Parathyroid adenoma (tissue), 2 donors: ENCODE results near the gene MTFR1L.
A peak's percentile ranks its signal among the peaks of the same experiment; 100 is the strongest.

ENCODE experiments used
- H2AFZ ChIP-seq: fragments of 300-600 bp; sonication (generic); one replicate; pipeline ENCODE4 v1.7.0; 2017; ENCODE audit warnings: antibody characterized with exemption, mild to moderate bottlenecking
- H3K27ac ChIP-seq: fragments of 300-600 bp; sonication (generic); one replicate; pipeline ENCODE4 v1.7.0; 2017
- H3K27me3 ChIP-seq: fragments of 300-600 bp; sonication (generic); one replicate; pipeline ENCODE4 v1.7.0; 2017; ENCODE audit warnings: low read length; ENCODE audit not compliant: control insufficient read depth, insufficient read depth
- H3K36me3 ChIP-seq: fragments of 300-600 bp; sonication (generic); one replicate; pipeline ENCODE4 v1.7.0; 2017; ENCODE audit warnings: low read length; ENCODE audit not compliant: control insufficient read depth, insufficient read depth
- H3K4me1 ChIP-seq: fragments of 300-600 bp; sonication (generic); one replicate; pipeline ENCODE4 v1.7.0; 2017; ENCODE audit warnings: control low read depth
- H3K4me2 ChIP-seq: fragments of 300-600 bp; sonication (generic); one replicate; pipeline ENCODE4 v1.7.0; 2017; ENCODE audit warnings: low read length
- H3K4me3 ChIP-seq: fragments of 300-600 bp; sonication (generic); one replicate; pipeline ENCODE4 v1.7.0; 2017; ENCODE audit warnings: low read depth, low read length
- H3K79me2 ChIP-seq: fragments of 300-600 bp; sonication (generic); one replicate; pipeline ENCODE4 v1.7.0; 2017; ENCODE audit warnings: control low read depth
- H3K9ac ChIP-seq: fragments of 300-600 bp; sonication (generic); one replicate; pipeline ENCODE4 v1.7.0; 2017; ENCODE audit warnings: mild to moderate bottlenecking
- H3K9me3 ChIP-seq: fragments of 300-600 bp; sonication (generic); one replicate; pipeline ENCODE4 v1.7.0; 2017; ENCODE audit warnings: low read length; ENCODE audit not compliant: control insufficient read depth
- TF ChIP-seq, protein P1 (sequence below): fragments of 300-600 bp; sonication (generic); IDR thresholded peaks from one replicate; pipeline ENCODE4 v1.7.0; 2017; ENCODE audit warnings: antibody characterized with exemption, mild to moderate bottlenecking
- donor health status: primary hyperparathyroidism.

Gene MTFR1L

GRCh38 chr1:25864434-25864833 is 44.7 kb downstream of the MTFR1L start:
- Histone ChIP-seq H3K27me3 (no peaks in the 10 kb centered on the region), H2AFZ (no peak overlapping the region), H3K4me2 (no peak overlapping the region), H3K27ac (no peak overlapping the region), H3K36me3 (no peaks in the 10 kb centered on the region), H3K9me3 (no peaks in the 10 kb centered on the region), H3K79me2 (no peaks in the 10 kb centered on the region), H3K4me3 (no peak overlapping the region), H3K4me1 (no peaks in the 10 kb centered on the region), H3K9ac (no peak overlapping the region)
- TF ChIP-seq, protein P1, sequence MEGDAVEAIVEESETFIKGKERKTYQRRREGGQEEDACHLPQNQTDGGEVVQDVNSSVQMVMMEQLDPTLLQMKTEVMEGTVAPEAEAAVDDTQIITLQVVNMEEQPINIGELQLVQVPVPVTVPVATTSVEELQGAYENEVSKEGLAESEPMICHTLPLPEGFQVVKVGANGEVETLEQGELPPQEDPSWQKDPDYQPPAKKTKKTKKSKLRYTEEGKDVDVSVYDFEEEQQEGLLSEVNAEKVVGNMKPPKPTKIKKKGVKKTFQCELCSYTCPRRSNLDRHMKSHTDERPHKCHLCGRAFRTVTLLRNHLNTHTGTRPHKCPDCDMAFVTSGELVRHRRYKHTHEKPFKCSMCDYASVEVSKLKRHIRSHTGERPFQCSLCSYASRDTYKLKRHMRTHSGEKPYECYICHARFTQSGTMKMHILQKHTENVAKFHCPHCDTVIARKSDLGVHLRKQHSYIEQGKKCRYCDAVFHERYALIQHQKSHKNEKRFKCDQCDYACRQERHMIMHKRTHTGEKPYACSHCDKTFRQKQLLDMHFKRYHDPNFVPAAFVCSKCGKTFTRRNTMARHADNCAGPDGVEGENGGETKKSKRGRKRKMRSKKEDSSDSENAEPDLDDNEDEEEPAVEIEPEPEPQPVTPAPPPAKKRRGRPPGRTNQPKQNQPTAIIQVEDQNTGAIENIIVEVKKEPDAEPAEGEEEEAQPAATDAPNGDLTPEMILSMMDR, result no peak

DNA sequence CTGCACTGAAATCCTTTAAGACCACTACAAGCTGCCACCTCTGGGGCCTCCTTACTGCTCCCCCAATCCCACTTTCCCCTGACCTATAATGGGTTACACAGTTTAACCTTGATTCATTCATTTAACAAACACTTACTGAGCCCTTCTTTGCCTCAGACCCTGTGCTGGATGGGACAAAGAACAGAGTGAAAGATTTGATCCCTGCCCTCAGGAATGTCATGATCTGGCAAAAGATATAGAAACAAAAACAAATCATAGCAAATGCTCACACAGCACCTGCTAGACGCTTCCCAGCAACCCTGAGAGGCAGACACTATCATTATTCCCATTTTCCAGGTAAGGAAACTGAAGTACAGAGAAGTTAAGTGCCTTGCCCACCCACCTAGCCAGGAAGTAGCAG is 46.5 kb downstream of the MTFR1L start:
- H3K36me3 ChIP-seq, result no peaks in the 10 kb centered on the region

DNA sequence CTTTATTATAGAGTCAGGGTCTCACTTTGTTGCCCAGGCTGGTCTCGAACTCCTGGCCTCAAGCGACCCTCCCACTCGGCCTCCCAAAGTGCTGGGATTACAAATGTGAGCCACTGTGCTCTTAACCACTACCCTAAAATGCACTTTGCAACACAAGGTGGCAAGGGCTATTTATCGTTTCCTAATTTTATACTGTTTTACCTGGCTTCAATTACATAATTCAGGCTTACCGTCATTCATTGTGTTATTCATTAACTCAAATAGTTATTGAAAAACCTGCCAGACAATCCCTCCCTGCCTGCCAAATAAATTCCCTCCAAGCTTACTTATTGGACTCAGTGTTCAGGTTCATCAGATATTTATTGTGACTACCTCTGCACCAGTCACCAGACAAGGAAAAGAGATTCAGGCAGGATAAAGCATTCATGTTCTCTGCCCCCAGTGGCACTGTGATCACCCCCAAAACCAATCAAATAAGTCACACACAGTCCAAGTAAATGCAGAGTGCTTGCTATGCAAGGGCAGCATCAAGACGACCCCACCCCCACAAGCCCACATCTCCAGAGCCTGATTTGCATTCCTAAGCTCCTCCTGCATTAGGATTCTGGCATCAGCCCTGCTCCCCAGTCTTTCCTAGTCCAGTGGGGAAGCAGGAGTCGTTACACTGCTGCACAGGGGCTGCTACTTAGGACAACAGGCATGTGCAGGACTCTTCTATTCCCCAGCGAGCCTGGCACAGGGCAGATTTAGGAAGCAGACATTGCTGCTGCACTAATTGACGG is 47.6 kb downstream of the MTFR1L start:
- H3K4me2 ChIP-seq, result no peak overlapping the region
- no peaks in the 10 kb centered on the region for H3K27me3 ChIP-seq
- H3K27ac ChIP-seq, result no peak overlapping the region
- no peak overlapping the region for H2AFZ ChIP-seq
- no peaks in the 10 kb centered on the region for H3K79me2 ChIP-seq
- no peaks in the 10 kb centered on the region for H3K36me3 ChIP-seq
- no peak overlapping the region for H3K4me3 ChIP-seq
- H3K4me1 ChIP-seq, result peaks cover 2% of the 10 kb centered on the region
- TF ChIP-seq, protein P1, result no peak
- H3K9me3 ChIP-seq, result no peaks in the 10 kb centered on the region
- H3K9ac ChIP-seq, result no peak overlapping the region

More for the DNA sequence above, 46.5 kb downstream of the MTFR1L start:
- Histone ChIP-seq H3K27me3 (no peaks in the 10 kb centered on the region), H3K9me3 (no peaks in the 10 kb centered on the region), H3K4me3 (no peak overlapping the region), H3K79me2 (no peaks in the 10 kb centered on the region), H3K4me1 (no peaks in the 10 kb centered on the region), H3K9ac (no peak overlapping the region), H3K4me2 (peak overlapping the region; percentile 40), H2AFZ (no peak overlapping the region), H3K27ac (no peak overlapping the region)
- TF ChIP-seq, protein P1, result no peak

DNA sequence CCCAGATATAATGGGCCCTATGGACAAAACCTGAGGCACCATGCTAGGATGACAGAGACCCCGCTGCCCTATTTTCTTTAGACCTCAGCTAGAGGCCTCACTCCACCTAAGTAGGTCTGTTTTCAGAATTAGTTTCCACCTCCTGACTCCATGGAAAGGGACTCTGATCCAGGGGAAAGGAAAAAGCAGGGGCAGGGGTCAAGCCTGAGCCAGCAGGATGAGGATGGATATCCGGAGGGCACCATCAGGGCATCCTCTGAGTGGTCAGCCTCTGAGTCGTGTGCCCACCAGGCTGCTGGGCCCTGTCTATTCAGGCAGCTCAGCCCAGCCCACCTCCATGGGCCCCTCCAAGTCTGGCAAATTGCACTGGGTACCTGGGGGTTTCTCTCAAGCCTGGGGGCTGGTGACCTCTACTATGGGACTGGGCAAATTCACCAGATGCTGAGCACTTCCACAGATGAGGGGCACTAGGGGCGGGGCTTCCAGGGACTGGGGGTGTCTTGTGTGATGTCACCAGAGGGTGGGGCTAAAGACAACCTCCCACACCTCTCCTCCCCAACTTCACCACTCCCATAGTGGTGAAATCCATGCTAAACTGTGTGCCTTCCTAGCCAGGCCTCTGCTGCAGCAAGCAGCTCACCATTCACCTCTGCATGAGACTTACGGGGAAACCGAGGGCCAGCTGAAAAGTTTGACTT is 50.3 kb downstream of the MTFR1L start:
- H3K27ac ChIP-seq, result no peak overlapping the region
- no peaks in the 10 kb centered on the region for H3K79me2 ChIP-seq
- H3K4me3 ChIP-seq, result no peak overlapping the region
- H3K9me3 ChIP-seq, result no peaks in the 10 kb centered on the region
- H3K27me3 ChIP-seq, result no peaks in the 10 kb centered on the region
- TF ChIP-seq, protein P1, result no peak
- no peak overlapping the region for H2AFZ ChIP-seq
- peaks cover 7% of the 10 kb centered on the region for H3K4me1 ChIP-seq
- H3K4me2 ChIP-seq, result no peak overlapping the region
- H3K9ac ChIP-seq, result no peak overlapping the region
- no peaks in the 10 kb centered on the region for H3K36me3 ChIP-seq
